DMS 273 treated with DMSO at 0.1 percent for 48 hours (cell line): ENCODE data around the gene GLTPD2.

ENCODE experiments used
- DNase-seq: peaks from one replicate; lab custom pipeline; 2025; lab: John Stamatoyannopoulos, UW

Gene GLTPD2

GRCh38 chr17:4771519-4772234 is 17.1 kb upstream of the GLTPD2 start, which contains the start of gene TM4SF5:
TSS of gene TM4SF5 (plus strand) at chr17:4771886. CDS start at chr17:4771923, 37 bp downstream.
- DNase-seq: peak; percentile 61

- DNase-seq: peak; percentile 59
Measured at GRCh38 chr17:4772235-4772613, 16.5 kb upstream of the GLTPD2 start.

- no peak for DNase-seq
Measured at GRCh38 chr17:4777969-4778760, 10.6 kb upstream of the GLTPD2 start.

GRCh38 chr17:4780325-4780955 is 8.3 kb upstream of the GLTPD2 start:
- no peak for DNase-seq

GRCh38 chr17:4782652-4783051 is 6.1 kb upstream of the GLTPD2 start:
- no peak for DNase-seq

GRCh38 chr17:4785311-4786105 is 3.3 kb upstream of the GLTPD2 start:
- DNase-seq: no peak

- no peak for DNase-seq
Measured at GRCh38 chr17:4786106-4786511, 2.7 kb upstream of the GLTPD2 start, which contains the start of gene VMO1. TSS of gene VMO1 (minus strand) at chr17:4786364. CDS start at chr17:4786352, 12 bp downstream.

- no peak for DNase-seq
Measured at GRCh38 chr17:4786516-4786915, 2.2 kb upstream of the GLTPD2 start.

- no peak for DNase-seq
Measured at GRCh38 chr17:4788159-4788806, 481 bp upstream of the GLTPD2 start.

GRCh38 chr17:4789701-4789950 is 862 bp downstream of the GLTPD2 start:
- DNase-seq: no peak

- peak; percentile 30 for DNase-seq
Measured at GRCh38 chr17:4789951-4790704, 1.4 kb downstream of the GLTPD2 start.

- DNase-seq: no peak
Measured at GRCh38 chr17:4790705-4791088, 1.9 kb downstream of the GLTPD2 start.

GRCh38 chr17:4795168-4795567 is 6.4 kb downstream of the GLTPD2 start:
- DNase-seq: no peak

GRCh38 chr17:4796552-4796920 is 7.8 kb downstream of the GLTPD2 start:
- DNase-seq: no peak

GRCh38 chr17:4800462-4801196 is 11.9 kb downstream of the GLTPD2 start:
- no peak for DNase-seq

GRCh38 chr17:4802228-4802627 is 13.5 kb downstream of the GLTPD2 start, which contains the start of gene C17orf114:
TSS of gene C17orf114 (minus strand) at chr17:4802328.
- DNase-seq: no peak

GRCh38 chr17:4806456-4806776 is 17.7 kb downstream of the GLTPD2 start:
- DNase-seq: no peak

GRCh38 chr17:4806777-4807604 is 18.2 kb downstream of the GLTPD2 start, which contains the start of gene PLD2:
TSS of gene PLD2 (plus strand) at chr17:4807152. CDS start at chr17:4807773, 621 bp downstream.
- DNase-seq: peak; percentile 43

- DNase-seq: no peak
Measured at GRCh38 chr17:4807605-4808377, 19.0 kb downstream of the GLTPD2 start.
